Hematopoietic multipotent progenitor cell treated with erythropoietin and hydrocortisone succinate and interleukin-3 and kit ligand, for 15 days (in vitro differentiated cells): Measurements from ENCODE around the gene LILRA1.
"Not testable (repeated sequence)": the region's sequence is repeated elsewhere in the genome, so short reads cannot be mapped to it uniquely, and the experiment has no call there.

ENCODE experiments used
- DNase-seq: peaks from one replicate; pipeline ENCODE4 v3.0.0-alpha.2; 2015; ENCODE audit warnings: low spot score

LILRA1 gene

GRCh38 chr19:54577334-54577733 is 16.1 kb upstream of the LILRA1 start:
- DNase-seq, result no peak

- not testable (repeated sequence) for DNase-seq
Observed at GRCh38 chr19:54578268-54578667, 15.2 kb upstream of the LILRA1 start.

GRCh38 chr19:54586397-54586796 is 7.0 kb upstream of the LILRA1 start:
- no peak for DNase-seq

DNA sequence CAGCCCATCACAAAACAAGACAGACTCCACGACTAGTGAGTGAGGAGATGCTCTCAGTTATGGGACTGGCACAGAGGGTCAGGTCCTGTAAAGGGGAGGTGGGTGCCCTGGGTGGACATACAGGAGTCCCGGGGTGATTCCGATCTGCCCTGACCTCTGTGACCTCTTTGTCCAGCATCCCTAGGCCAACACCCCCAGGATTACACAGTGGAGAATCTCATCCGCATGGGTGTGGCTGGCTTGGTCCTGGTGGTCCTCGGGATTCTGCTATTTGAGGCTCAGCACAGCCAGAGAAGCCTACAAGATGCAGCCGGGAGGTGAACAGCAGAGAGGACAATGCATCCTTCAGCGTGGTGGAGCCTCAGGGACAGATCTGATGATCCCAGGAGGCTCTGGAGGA is 6.4 kb upstream of the LILRA1 start:
- no peak for DNase-seq

DNA sequence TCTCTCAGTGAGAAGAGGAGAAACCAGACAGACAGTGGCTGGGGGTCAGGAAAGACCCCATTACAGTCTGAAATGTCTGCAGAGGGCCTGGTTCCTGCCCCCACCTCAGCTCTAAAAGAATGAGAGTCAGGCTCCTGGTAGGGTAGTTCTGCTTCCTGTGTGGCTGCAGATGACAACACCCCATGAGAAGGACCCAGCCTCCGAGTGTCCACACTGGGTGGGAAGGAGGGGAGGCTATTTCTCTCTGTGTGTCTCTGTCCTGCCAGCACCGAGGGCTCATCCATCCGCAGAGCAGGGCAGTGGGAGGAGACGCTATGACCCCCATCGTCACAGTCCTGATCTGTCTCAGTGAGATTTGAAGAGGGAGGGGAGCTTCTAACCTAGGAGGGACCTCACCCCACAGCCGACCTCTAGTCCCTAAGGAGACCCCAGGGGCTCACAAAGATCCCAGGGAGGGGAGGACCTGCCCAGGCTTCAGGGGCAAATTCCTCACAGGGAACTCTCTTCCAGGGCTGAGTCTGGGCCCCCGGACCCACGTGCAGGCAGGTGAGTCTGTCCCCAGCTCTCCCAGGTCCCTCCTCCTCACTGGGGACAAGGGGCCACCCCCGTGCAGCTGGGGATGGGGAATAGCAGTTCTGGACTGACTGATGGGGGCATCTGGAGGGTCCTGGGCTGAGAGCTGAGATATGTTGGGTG is 647 bp downstream of the LILRA1 start:
- DNase-seq, result not testable (repeated sequence)

GRCh38 chr19:54594737-54595136 is 1.3 kb downstream of the LILRA1 start:
- no peak for DNase-seq

DNA sequence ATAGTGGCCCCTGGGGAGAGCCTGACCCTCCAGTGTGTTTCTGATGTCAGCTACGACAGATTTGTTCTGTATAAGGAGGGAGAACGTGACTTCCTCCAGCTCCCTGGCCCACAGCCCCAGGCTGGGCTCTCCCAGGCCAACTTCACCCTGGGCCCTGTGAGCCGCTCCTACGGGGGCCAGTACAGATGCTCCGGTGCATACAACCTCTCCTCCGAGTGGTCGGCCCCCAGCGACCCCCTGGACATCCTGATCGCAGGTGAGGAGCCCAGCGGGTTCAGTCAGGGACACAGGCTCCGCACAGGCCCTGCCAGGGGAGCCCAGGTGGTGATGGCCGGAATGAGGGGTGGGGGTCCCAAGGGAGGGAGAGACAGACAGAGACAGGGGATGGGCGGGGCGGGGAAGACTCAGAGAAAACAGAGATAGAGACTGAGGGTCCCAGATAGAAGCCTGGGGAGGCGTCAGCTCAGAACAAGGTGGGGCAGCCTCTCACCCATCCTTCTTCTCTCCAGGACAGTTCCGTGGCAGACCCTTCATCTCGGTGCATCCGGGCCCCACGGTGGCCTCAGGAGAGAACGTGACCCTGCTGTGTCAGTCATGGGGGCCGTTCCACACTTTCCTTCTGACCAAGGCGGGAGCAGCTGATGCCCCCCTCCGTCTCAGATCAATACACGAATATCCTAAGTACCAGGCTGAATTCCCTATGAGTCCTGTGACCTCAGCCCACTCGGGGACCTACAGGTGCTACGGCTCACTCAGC is 2.4 kb downstream of the LILRA1 start:
- not testable (repeated sequence) for DNase-seq

- DNase-seq, result no peak
Observed at GRCh38 chr19:54600212-54600611, 6.8 kb downstream of the LILRA1 start.

- DNase-seq, result no peak
Observed at GRCh38 chr19:54606230-54606629, 12.8 kb downstream of the LILRA1 start.

- no peak for DNase-seq
Observed at GRCh38 chr19:54606891-54607784, 13.7 kb downstream of the LILRA1 start.

DNA sequence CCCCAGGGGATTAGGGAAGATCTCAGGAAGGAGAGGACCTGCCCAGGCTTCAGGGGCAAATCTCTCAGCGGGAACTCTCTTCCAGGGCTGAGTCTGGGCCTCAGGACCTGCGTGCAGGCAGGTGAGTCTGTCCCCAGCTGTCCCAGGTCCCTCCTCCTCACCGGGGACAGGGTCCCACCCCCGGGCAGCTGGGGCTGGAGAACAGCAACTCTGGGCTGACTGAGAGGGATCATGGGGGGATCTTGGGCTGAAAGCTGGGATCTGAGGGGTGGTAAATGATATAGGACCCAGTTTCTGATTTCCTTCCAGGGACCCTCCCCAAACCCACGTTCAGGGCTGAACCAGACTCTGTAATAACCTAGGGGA is 14.3 kb downstream of the LILRA1 start:
- DNase-seq, result no peak

DNA sequence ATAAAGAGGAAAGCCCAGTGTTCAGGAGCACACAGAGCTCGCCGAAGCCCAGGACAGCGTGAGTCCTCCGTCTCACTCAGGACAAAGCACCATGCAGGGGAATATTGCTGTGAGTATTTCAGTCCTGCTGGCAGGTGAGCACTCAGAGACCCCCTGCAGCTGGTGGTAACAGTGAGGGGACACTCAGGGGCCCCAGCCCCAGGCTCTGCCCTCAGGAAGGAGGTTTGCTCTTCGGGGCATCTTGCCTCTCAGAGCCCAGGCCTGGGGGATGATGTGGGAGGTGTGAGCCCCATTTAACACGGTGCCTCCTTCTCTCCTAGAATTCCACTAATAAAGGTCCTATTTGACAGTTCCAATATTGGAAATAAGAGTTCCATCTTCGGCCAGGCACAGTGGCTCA is 14.8 kb downstream of the LILRA1 start:
- no peak for DNase-seq

DNA sequence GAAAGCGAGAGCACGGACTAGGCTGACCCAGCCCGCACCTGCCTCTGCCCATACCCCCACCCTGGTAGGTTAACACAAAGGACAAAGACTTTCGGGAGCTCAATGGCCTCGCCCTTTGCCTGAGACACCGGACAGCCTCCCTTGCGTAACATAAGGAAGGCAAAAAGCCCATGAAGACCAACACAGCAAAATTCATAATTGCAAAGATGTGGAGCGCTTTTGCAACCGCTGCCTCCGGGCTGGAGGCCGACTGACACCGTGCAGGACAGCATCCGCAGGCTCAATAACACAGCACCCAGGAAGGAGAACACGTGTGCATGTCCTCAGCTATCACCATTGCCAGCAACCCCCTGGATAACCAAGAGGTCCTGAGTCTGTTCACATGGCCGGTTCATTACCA is 15.4 kb downstream of the LILRA1 start:
- no peak for DNase-seq

DNA sequence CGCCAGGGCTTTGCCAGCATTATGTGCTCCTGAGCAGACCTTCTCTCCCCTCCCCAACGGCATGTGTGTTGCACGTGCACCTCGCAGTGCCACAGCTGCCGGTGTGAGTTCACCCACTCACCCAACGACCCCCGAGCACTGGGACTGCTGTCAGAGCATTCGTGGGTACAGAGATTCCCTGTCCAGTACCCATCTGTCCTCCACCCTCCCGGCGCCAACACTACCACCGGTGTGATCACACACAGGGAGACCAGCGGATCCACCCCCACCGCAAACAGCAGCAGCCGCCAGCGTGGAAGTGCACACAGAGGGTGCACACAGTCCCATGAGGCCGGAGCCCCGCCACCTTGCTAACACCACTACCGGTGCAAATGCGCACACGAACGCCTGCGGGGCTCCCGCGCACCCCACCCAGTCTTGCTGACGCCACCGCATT is 15.9 kb downstream of the LILRA1 start:
- DNase-seq, result no peak

- DNase-seq, result no peak
Observed at GRCh38 chr19:54612428-54612827, 19.0 kb downstream of the LILRA1 start.

GRCh38 chr19:54614726-54615125 is 21.3 kb downstream of the LILRA1 start:
- DNase-seq, result no peak

GRCh38 chr19:54616057-54616456 is 22.6 kb downstream of the LILRA1 start:
- no peak for DNase-seq

- no peak for DNase-seq
Observed at GRCh38 chr19:54616821-54617560, 23.6 kb downstream of the LILRA1 start.

- DNase-seq, result no peak
Observed at GRCh38 chr19:54620464-54620863, 27.0 kb downstream of the LILRA1 start.

- DNase-seq, result no peak
Observed at GRCh38 chr19:54622431-54622830, 29.0 kb downstream of the LILRA1 start.

GRCh38 chr19:54624234-54624633 is 30.8 kb downstream of the LILRA1 start:
- DNase-seq, result not testable (repeated sequence)
